GM04503 (cell line): ENCODE results near the gene SCFD2.
"Not testable (repeated sequence)": the region's sequence is repeated elsewhere in the genome, so short reads cannot be mapped to it uniquely, and the experiment has no call there.

Source experiments
- DNase-seq: peaks from one replicate; pipeline ENCODE4 v3.0.0-alpha.2; 2012; ENCODE audit warnings: low read depth

SCFD2 gene

DNA sequence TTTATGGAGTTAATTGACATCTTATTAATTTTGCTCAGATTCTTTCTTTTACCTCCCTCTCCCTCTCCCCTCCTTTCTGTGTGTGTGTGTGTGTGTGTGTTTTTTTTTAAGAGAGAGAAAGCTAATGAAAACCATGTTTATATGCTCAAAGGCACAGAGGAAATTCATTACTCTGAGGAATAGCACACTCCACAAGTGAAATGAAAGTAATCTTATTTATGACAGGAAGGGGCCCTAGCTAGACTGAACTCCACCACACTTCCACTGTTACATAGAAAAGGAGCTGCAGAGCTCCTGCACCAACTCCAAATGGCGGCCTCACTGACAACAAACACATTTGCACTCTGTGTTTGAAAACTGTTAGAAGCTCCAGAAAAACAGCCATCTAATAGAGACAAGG, 353.1 kb downstream of the SCFD2 start:
- DNase-seq = no peak

GRCh38 chr4:53011259-53011905, 354.5 kb downstream of the SCFD2 start:
- no peak for DNase-seq

- no peak for DNase-seq
Measured at GRCh38 chr4:53010318-53010717, 355.5 kb downstream of the SCFD2 start.

GRCh38 chr4:53009824-53010223, 356.0 kb downstream of the SCFD2 start:
- DNase-seq = no peak

- DNase-seq = no peak
Measured at GRCh38 chr4:53007024-53007423, 358.8 kb downstream of the SCFD2 start.

GRCh38 chr4:53005808-53006207, 360.1 kb downstream of the SCFD2 start:
- no peak for DNase-seq

GRCh38 chr4:53005149-53005546, 360.7 kb downstream of the SCFD2 start:
- no peak for DNase-seq

DNA sequence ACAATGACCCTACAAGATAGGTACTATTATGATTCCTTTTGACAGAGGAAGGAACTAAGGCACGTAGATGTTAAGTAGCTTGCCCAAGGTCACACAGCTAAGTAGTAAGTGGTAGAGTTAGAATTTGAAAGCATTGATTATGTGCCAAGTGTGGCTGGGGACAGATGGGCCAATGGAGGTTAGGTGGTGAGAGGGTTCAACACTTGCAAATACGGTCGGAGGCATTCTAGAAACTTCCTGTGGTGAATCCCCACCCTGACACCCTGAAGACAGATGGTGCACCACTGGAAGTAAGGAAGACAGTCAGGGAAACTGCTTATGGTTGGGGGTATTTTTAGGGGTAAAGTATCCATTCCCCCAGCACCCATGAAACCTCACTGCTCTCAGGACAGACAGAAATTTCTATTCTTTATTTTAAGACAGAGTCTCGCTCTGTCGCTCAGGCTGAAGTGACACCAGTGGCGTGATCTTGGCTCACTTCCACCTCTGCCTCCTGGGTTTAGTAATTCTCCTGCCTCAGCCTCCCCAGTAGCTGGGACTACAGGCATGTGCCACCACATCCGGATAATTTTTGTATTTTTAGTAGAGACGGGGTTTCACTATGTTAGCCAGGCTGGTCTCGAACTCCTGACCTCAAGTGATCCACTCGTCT, 361.2 kb downstream of the SCFD2 start:
- no peak for DNase-seq

DNA sequence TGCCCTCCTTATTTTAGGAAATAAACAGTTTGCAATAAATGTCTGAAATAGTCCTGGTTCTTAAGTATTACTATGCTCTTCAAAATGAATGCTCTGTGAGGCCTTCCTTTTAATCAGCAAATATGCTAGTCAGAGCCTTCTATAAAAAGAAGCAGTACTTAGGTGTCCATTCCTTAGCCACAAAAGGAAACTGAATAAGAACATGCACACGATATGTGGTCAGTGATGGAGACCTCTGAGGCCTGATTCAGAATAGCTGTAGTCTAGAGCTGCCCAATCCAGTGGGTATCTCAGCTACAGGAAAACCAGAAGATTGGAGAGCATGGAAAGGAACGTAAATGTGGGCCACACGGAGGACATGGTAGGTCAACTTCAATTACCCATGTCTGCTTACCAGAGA, 361.9 kb downstream of the SCFD2 start:
- DNase-seq = no peak

GRCh38 chr4:53000560-53000959, 365.3 kb downstream of the SCFD2 start:
- DNase-seq = no peak

GRCh38 chr4:52999626-53000025, 366.2 kb downstream of the SCFD2 start:
- no peak for DNase-seq

GRCh38 chr4:52998413-52998812, 367.4 kb downstream of the SCFD2 start:
- no peak for DNase-seq

- no peak for DNase-seq
Measured at GRCh38 chr4:52997132-52997416, 368.8 kb downstream of the SCFD2 start.

- DNase-seq = no peak
Measured at GRCh38 chr4:52996261-52997131, 369.4 kb downstream of the SCFD2 start.

GRCh38 chr4:52995360-52996030, 370.4 kb downstream of the SCFD2 start:
- DNase-seq = no peak

GRCh38 chr4:52994567-52994966, 371.3 kb downstream of the SCFD2 start:
- no peak for DNase-seq

DNA sequence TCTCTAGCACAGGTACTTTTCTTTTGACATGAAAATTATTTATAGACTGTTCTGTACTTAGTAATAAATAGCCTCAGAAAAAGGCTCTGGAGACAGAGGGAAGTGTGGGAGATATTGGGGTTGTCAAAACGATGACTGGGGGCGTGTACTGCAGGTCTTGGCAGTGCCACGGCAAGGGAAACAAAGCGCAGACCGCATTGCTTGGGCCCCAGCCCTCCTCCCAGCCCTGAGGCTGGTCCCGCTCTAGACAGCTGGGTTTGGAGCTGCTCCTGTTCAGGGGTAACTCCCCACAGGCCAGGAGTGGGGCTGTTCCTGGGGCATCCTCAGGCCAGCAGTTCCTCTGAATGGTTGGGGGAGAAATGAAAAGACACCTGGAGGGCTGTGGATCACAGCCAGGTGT, 372.1 kb downstream of the SCFD2 start:
- no peak for DNase-seq

DNA sequence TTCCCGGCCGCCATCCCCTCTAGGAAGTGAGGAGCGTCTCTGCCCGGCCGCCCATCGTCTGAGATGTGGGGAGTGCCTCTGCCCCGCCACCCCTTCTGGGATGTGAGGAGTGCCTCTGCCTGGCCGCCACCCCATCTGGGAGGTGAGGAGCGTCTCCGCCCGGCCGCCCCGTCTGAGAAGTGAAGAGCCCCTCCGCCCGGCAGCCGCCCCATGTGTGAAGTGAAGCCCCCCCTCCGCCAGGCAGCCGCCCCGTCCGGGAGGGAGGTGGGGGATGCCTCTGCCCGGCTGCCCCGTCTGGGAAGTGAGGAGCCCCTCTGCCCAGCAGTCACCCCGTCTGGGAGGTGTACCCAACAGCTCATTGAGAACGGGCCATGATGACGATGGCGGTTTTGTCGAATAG, 373.3 kb downstream of the SCFD2 start:
- DNase-seq = not testable (repeated sequence)

- DNase-seq = no peak
Measured at GRCh38 chr4:52991472-52991871, 374.4 kb downstream of the SCFD2 start.

- DNase-seq = no peak
Measured at GRCh38 chr4:52990706-52991105, 375.2 kb downstream of the SCFD2 start.

- no peak for DNase-seq
Measured at GRCh38 chr4:52989865-52990264, 376.0 kb downstream of the SCFD2 start.

DNA sequence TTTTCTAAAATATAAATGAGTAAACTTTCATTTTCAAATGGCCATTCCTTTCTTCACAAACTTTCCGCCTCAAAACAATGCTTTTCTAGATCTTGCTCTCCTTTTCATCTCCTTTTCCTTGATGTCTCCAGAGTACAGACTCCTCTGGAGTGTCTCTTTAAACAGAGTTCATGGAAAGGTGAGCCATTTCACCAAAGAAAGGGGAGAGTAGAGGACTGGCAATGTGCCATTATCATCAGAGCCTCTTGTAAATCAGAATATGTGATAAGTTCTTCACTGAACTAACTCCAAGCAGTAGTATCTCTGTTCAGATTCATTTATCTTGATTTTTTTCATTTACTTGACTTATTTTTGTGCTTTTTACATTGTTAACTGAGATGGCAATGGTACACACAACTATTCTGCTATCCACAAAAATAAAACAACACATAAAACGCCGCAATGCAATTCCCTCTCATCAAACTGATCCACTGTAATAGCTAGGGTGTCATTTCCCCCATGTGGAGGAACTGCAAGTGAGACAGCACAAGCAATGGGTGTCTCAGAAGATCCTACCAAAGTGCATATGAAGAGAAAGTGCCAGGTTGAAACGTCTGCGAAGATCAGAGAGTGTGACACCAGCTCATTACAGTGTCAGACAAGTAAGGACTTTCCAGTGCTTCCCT, 378.3 kb downstream of the SCFD2 start:
- no peak for DNase-seq
